ENCODE data around the gene TUBA1C.

GRCh38 chr12:49287876-49288275 is 23.0 kb downstream of the TUBA1C start:
- TF ChIP-seq CTCF (IDR thresholded peaks at IDR 0.05): no peak
- no peak for TF ChIP-seq POLR2A (IDR thresholded peaks at IDR 0.05; ENCODE audit: low read depth)
- TF ChIP-seq EP300 (IDR thresholded peaks at IDR 0.05): no peak
- no peak for TF ChIP-seq POLR2AphosphoS5 (IDR thresholded peaks at IDR 0.05)
